Measurements from ENCODE around the gene PKMYT1.

DNA sequence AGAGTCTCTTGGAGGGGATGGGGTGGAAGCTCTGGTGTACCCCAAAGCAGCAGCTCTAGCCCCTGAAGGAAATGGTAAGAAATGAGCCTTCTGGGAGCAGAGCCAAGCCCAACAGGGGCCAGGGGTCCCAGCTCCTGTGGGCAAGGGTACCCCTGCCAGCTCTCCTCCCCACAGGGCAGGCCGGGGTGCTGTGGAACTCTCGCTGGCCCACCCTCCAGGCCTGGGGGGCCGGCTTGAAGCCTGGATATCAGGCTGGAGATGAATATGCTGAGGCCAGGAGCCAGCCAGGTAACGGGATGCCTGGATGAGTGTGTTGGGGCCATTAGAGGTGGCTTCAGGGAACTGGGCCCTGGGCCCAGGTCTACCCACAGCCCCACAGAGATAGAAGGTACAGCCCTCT, 20.3 kb upstream of the PKMYT1 start:
- TF ChIP-seq, protein P1, sequence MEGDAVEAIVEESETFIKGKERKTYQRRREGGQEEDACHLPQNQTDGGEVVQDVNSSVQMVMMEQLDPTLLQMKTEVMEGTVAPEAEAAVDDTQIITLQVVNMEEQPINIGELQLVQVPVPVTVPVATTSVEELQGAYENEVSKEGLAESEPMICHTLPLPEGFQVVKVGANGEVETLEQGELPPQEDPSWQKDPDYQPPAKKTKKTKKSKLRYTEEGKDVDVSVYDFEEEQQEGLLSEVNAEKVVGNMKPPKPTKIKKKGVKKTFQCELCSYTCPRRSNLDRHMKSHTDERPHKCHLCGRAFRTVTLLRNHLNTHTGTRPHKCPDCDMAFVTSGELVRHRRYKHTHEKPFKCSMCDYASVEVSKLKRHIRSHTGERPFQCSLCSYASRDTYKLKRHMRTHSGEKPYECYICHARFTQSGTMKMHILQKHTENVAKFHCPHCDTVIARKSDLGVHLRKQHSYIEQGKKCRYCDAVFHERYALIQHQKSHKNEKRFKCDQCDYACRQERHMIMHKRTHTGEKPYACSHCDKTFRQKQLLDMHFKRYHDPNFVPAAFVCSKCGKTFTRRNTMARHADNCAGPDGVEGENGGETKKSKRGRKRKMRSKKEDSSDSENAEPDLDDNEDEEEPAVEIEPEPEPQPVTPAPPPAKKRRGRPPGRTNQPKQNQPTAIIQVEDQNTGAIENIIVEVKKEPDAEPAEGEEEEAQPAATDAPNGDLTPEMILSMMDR (IDR thresholded peaks at IDR 0.05) = no peak
- TF ChIP-seq TEAD4 (IDR thresholded peaks at IDR 0.05; ENCODE audit: borderline replicate concordance, insufficient read depth) (no peak), CHD2 (IDR thresholded peaks at IDR 0.05; ENCODE audit: low read length, partially characterized antibody) (no peak), TCF12 (IDR thresholded peaks at IDR 0.05) (no peak), POLR2AphosphoS5 (IDR thresholded peaks at IDR 0.05; ENCODE audit: low read depth, low read length) (no peak), RCOR1 (IDR thresholded peaks at IDR 0.05; ENCODE audit: low read length) (no peak), RXRA (IDR thresholded peaks at IDR 0.05; ENCODE audit: borderline replicate concordance, low read depth) (no peak)
- TF ChIP-seq, protein P2, sequence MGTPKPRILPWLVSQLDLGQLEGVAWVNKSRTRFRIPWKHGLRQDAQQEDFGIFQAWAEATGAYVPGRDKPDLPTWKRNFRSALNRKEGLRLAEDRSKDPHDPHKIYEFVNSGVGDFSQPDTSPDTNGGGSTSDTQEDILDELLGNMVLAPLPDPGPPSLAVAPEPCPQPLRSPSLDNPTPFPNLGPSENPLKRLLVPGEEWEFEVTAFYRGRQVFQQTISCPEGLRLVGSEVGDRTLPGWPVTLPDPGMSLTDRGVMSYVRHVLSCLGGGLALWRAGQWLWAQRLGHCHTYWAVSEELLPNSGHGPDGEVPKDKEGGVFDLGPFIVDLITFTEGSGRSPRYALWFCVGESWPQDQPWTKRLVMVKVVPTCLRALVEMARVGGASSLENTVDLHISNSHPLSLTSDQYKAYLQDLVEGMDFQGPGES (IDR thresholded peaks at IDR 0.05; ENCODE audit: low read depth, low read length) = no peak
- TF ChIP-seq, protein P3, sequence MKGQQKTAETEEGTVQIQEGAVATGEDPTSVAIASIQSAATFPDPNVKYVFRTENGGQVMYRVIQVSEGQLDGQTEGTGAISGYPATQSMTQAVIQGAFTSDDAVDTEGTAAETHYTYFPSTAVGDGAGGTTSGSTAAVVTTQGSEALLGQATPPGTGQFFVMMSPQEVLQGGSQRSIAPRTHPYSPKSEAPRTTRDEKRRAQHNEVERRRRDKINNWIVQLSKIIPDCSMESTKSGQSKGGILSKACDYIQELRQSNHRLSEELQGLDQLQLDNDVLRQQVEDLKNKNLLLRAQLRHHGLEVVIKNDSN (IDR thresholded peaks at IDR 0.05; ENCODE audit: borderline replicate concordance, low read depth) = no peak
- TF ChIP-seq, protein P4, sequence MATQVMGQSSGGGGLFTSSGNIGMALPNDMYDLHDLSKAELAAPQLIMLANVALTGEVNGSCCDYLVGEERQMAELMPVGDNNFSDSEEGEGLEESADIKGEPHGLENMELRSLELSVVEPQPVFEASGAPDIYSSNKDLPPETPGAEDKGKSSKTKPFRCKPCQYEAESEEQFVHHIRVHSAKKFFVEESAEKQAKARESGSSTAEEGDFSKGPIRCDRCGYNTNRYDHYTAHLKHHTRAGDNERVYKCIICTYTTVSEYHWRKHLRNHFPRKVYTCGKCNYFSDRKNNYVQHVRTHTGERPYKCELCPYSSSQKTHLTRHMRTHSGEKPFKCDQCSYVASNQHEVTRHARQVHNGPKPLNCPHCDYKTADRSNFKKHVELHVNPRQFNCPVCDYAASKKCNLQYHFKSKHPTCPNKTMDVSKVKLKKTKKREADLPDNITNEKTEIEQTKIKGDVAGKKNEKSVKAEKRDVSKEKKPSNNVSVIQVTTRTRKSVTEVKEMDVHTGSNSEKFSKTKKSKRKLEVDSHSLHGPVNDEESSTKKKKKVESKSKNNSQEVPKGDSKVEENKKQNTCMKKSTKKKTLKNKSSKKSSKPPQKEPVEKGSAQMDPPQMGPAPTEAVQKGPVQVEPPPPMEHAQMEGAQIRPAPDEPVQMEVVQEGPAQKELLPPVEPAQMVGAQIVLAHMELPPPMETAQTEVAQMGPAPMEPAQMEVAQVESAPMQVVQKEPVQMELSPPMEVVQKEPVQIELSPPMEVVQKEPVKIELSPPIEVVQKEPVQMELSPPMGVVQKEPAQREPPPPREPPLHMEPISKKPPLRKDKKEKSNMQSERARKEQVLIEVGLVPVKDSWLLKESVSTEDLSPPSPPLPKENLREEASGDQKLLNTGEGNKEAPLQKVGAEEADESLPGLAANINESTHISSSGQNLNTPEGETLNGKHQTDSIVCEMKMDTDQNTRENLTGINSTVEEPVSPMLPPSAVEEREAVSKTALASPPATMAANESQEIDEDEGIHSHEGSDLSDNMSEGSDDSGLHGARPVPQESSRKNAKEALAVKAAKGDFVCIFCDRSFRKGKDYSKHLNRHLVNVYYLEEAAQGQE (IDR thresholded peaks at IDR 0.05; ENCODE audit: low read depth, low read length) = no peak

All from SK-N-SH (cell line).